Duodenal mucosa (tissue), 2 donors: Measurements from ENCODE around the gene SYNGR1.
A peak's percentile ranks its signal among the peaks of the same experiment; 100 is the strongest.
"Not testable (repeated sequence)": the region's sequence is repeated elsewhere in the genome, so short reads cannot be mapped to it uniquely, and the experiment has no call there.

Source experiments
- H3K27ac ChIP-seq: one replicate; pipeline ENCODE4 v1.7.0; 2013; ENCODE audit warnings: low read depth, low read length
- H3K27me3 ChIP-seq, 2 donors: one replicate each; pipeline ENCODE4 v1.7.0; 2013; ENCODE audit warnings: low read length in 2 of 2, control low read depth in 1 of 2; ENCODE audit not compliant: insufficient read depth in 2 of 2, control insufficient read depth in 1 of 2
- H3K36me3 ChIP-seq, 2 donors: one replicate each; pipeline ENCODE4 v1.7.0; 2013; ENCODE audit warnings: low read length in 2 of 2, control low read depth in 1 of 2; ENCODE audit not compliant: insufficient read depth in 2 of 2, control insufficient read depth in 1 of 2
- H3K4me1 ChIP-seq, 2 donors: one replicate each; pipeline ENCODE4 v1.7.0; 2013; ENCODE audit warnings: low read length in 2 of 2, control low read depth in 1 of 2; ENCODE audit not compliant: insufficient read depth in 2 of 2, control insufficient read depth in 1 of 2
- H3K4me3 ChIP-seq, 2 donors: one replicate each; pipeline ENCODE4 v1.7.0; 2013; ENCODE audit warnings: low read length in 2 of 2, low read depth in 1 of 2
- H3K9ac ChIP-seq, 2 donors: one replicate each; pipeline ENCODE4 v1.7.0; 2013; ENCODE audit warnings: low read length in 2 of 2, low read depth in 1 of 2
- H3K9me3 ChIP-seq, 2 donors: one replicate each; pipeline ENCODE4 v1.7.0; 2013; ENCODE audit warnings: low read length in 2 of 2, control low read depth in 1 of 2; ENCODE audit not compliant: control insufficient read depth in 1 of 2

SYNGR1 gene

GRCh38 chr22:39317084-39317774 lies 32.6 kb upstream of the SYNGR1 start:
- peak overlapping the region; percentile 76 to 96 for H3K9ac ChIP-seq
- H3K4me3 ChIP-seq: peak overlapping the region; percentile 76 to 93
- H3K4me1 ChIP-seq: peaks cover 37 to 45% of the 10 kb centered on the region in 2 donors

DNA sequence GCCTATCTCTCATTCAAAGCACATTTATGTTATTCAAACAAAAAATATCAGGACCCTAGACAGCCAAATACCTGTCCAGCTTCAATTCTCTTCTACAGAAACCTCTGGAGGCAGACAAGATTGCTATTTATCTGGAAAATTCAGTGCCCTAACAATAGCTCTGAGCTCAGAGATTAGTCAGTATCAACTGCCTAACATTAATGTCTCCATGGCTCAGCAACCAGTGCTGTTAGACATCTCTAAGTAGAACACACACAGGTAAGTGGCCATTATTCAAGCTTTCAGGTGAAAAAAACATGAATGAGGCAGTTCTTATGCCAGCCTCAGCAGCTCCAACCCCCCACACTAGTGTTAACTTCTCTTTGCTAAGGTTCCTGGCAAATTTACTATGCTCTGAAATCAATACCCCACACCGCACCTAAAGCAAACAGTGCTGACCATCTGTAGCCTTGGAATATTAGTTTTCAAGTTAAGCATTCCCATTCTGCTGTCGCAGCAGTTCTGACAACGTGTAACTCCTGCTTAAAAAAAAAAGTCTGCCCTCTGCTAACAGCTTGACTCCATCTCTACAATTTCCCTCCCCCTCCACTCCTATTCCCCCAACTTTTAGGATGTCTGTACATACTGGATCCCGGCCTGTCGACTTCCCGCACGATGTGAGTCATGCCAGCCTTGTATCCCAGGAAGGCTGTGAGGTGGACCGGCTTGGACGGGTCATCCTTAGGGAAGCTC lies 31.9 kb upstream of the SYNGR1 start:
- H3K27me3 ChIP-seq: no peaks in the 10 kb centered on the region
- H3K36me3 ChIP-seq: peaks cover 50 to 53% of the 10 kb centered on the region in 2 donors
- peak overlapping the region; percentile 76 to 96 for H3K9ac ChIP-seq
- H3K9me3 ChIP-seq: no peaks in the 10 kb centered on the region
- peaks cover 37 to 45% of the 10 kb centered on the region in 2 donors for H3K4me1 ChIP-seq
- peak overlapping the region; percentile 76 to 93 for H3K4me3 ChIP-seq
- no peak overlapping the region for H3K27ac ChIP-seq

More at GRCh38 chr22:39317084-39317774, 32.6 kb upstream of the SYNGR1 start:
- Histone ChIP-seq H3K36me3 (peaks cover 57 to 60% of the 10 kb centered on the region in 2 donors), H3K27me3 (no peaks in the 10 kb centered on the region), H3K9me3 (no peaks in the 10 kb centered on the region), H3K27ac (no peak overlapping the region)

DNA sequence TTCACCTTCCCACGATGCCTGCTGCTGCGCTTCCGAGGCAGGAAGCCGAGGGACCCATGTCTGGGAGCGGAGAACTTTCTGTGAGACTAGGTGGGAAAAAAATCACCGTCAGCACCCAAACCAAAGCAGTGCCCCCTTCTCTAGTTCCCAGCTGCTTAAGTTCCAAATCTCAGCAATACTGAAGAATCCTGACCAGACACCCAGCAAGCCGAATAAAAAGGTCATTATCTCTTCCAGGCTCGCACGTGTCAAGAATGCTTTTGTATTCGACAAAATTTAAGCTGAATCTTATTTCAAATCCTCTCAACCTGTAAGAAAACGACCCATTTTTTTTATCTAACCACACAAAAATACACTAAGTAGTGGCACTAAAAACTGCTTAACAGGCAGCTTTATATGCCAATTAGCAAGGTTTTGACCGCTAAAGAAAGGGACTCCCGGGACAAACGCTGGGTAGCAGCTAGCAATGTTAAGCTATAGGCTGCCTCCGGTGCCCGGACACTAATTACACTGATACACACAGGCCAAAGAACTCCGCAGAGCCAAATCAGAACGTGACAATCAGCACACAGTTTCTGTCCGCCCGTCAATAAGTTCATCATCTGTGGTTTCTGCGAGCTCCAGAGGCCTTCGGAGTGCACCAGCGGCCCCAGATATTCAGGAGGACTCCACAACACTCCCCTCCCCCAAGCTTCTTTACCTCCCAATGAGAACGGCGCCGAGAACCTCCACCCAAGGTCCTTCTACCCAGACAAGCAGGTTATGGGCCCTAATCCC lies 31.1 kb upstream of the SYNGR1 start:
- H3K27ac ChIP-seq: peak overlapping the region; percentile 87
- peaks cover 37 to 45% of the 10 kb centered on the region in 2 donors for H3K4me1 ChIP-seq
- H3K36me3 ChIP-seq: peaks cover 43 to 45% of the 10 kb centered on the region in 2 donors
- no peaks in the 10 kb centered on the region for H3K27me3 ChIP-seq
- no peaks in the 10 kb centered on the region for H3K9me3 ChIP-seq
- H3K4me3 ChIP-seq: peak overlapping the region; percentile 76 to 93
- peak overlapping the region; percentile 76 to 96 for H3K9ac ChIP-seq

- no peaks in the 10 kb centered on the region for H3K27me3 ChIP-seq
- peak within 1 kb of the TSS; percentile 99 for H3K27ac ChIP-seq
- H3K4me1 ChIP-seq: peaks cover 37 to 41% of the 10 kb centered on the region in 2 donors
- H3K9me3 ChIP-seq: no peaks in the 10 kb centered on the region
- peak within 1 kb of the TSS; percentile 84 to 97 for H3K9ac ChIP-seq
- peaks cover 35 to 38% of the 10 kb centered on the region in 2 donors for H3K36me3 ChIP-seq
- peak within 1 kb of the TSS; percentile 76 to 93 for H3K4me3 ChIP-seq
Measured at GRCh38 chr22:39319284-39320022, 30.3 kb upstream of the SYNGR1 start, which contains the start of gene RPL3. RPL3 (minus strand) TSS chr22:39319623; CDS start chr22:39319597, 26 bp downstream.

GRCh38 chr22:39320616-39321029 lies 29.2 kb upstream of the SYNGR1 start:
- Histone ChIP-seq H3K4me3 (peak overlapping the region; percentile 76 to 84), H3K36me3 (peaks cover 23 to 26% of the 10 kb centered on the region in 2 donors), H3K4me1 (peaks cover 25 to 30% of the 10 kb centered on the region in 2 donors)
- not testable (repeated sequence) for H3K27me3 ChIP-seq, H3K9me3 ChIP-seq, H3K27ac ChIP-seq, H3K9ac ChIP-seq

DNA sequence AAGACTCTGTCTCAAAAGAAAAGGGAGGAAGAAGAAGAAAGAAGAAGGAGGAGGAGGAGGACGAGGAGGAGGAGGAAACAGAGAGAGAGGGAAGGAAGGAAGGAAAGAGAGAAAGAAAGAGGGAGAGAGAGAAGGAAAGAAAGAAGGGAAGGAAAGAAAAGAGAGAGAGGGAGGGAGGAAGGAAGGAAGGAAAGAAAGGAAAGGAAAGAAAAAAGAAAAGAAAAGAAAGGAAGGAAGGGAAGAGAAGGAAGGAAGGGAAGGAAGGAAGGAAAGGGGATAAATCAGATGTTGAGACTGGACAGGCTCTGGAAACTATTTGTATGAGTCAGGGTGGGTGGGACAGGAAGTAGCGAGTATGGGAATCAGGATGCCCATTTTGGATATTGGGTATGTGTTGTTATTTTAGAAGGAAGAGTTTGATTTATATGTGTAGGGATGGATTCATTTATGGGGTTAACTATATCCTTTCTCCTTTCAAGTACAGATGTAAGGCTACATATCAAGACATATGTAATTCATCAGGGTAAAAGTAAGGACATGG lies 24.3 kb upstream of the SYNGR1 start:
- H3K9ac ChIP-seq: no peak overlapping the region
- no peaks in the 10 kb centered on the region for H3K27me3 ChIP-seq
- H3K9me3 ChIP-seq: no peaks in the 10 kb centered on the region
- no peak overlapping the region for H3K4me3 ChIP-seq
- no peaks in the 10 kb centered on the region for H3K4me1 ChIP-seq
- no peak overlapping the region for H3K27ac ChIP-seq
- no peaks in the 10 kb centered on the region for H3K36me3 ChIP-seq

- no peaks in the 10 kb centered on the region for H3K27me3 ChIP-seq
- no peaks in the 10 kb centered on the region for H3K36me3 ChIP-seq
- H3K9me3 ChIP-seq: no peaks in the 10 kb centered on the region
- no peak overlapping the region for H3K4me3 ChIP-seq
- H3K9ac ChIP-seq: no peak overlapping the region
- H3K27ac ChIP-seq: no peak overlapping the region
- no peaks in the 10 kb centered on the region for H3K4me1 ChIP-seq
Measured at GRCh38 chr22:39327995-39328754, 21.6 kb upstream of the SYNGR1 start.

DNA sequence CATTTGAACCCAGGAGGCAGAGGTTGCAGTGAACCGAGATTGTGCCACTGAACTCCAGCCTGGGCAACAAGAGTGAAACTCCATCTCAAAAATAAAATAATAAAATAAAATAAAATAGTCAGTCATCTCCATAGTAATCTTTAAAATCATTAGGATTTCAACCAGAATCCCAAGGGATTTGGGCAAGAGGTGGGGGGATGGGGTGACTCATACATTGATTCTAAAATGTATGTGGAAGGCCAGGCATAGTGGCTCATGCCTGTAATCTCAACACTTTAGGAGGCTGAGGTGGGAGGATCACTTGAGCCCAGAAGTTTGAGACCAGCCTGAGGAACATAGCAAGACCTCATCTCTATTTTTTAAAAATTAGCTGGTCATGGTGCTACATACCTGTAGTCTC lies 19.2 kb upstream of the SYNGR1 start:
- H3K36me3 ChIP-seq, H3K4me3 ChIP-seq, H3K9me3 ChIP-seq, H3K4me1 ChIP-seq, H3K27ac ChIP-seq, H3K27me3 ChIP-seq, H3K9ac ChIP-seq: not testable (repeated sequence)
